ENCODE results near the gene STXBP6.

Gene STXBP6

DNA sequence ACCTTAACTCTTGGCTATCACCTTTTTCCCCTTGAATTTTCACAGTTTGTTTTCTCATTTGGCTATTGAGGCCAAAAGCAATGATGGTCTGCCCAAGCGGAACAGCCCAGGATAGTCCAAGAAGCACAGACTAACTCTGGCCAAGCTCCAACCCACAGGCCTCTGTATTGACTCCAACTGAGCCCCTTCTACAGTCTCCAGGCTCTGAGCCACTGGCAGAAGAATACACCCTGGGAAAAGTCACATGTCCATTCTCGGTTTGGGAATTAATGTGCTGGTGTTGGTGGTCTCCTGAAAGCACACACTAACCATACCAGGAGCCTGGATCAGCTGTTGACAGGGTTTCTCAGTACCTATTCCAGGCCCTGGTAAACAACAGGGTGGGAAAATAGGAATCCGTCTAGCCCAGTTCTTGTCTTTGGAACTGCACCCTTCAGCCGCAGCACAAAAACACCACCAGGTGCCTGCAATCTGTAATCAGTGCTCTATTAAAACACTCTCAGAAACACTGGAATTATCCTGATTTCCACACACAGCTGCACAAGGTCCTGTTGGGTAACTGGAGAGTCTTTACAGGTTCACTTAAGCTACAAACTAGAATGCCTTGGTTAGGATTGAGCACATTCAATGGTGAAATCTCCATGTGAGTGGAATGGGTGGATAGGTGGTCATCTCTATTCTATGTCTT, 63.6 kb downstream of the STXBP6 start:
- H3K27me3 Mint-ChIP-seq (ENCODE audit: low read depth), result no peaks in the 10 kb centered on the region
- H3K4me1 Mint-ChIP-seq, result peaks cover 32% of the 10 kb centered on the region
- no peaks in the 10 kb centered on the region for H3K36me3 Mint-ChIP-seq (ENCODE audit: low read depth)
- TF ChIP-seq, protein P1, sequence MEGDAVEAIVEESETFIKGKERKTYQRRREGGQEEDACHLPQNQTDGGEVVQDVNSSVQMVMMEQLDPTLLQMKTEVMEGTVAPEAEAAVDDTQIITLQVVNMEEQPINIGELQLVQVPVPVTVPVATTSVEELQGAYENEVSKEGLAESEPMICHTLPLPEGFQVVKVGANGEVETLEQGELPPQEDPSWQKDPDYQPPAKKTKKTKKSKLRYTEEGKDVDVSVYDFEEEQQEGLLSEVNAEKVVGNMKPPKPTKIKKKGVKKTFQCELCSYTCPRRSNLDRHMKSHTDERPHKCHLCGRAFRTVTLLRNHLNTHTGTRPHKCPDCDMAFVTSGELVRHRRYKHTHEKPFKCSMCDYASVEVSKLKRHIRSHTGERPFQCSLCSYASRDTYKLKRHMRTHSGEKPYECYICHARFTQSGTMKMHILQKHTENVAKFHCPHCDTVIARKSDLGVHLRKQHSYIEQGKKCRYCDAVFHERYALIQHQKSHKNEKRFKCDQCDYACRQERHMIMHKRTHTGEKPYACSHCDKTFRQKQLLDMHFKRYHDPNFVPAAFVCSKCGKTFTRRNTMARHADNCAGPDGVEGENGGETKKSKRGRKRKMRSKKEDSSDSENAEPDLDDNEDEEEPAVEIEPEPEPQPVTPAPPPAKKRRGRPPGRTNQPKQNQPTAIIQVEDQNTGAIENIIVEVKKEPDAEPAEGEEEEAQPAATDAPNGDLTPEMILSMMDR (IDR thresholded peaks at IDR 0.05; ENCODE audit: unreplicated experiment in 3 of 3), result no peak
- no peak overlapping the region for H3K4me3 Mint-ChIP-seq
- no peaks in the 10 kb centered on the region for H3K9me3 Mint-ChIP-seq
- H3K27ac Mint-ChIP-seq, result peak overlapping the region in 2 of 3 experiments; percentile 87 to 89

DNA sequence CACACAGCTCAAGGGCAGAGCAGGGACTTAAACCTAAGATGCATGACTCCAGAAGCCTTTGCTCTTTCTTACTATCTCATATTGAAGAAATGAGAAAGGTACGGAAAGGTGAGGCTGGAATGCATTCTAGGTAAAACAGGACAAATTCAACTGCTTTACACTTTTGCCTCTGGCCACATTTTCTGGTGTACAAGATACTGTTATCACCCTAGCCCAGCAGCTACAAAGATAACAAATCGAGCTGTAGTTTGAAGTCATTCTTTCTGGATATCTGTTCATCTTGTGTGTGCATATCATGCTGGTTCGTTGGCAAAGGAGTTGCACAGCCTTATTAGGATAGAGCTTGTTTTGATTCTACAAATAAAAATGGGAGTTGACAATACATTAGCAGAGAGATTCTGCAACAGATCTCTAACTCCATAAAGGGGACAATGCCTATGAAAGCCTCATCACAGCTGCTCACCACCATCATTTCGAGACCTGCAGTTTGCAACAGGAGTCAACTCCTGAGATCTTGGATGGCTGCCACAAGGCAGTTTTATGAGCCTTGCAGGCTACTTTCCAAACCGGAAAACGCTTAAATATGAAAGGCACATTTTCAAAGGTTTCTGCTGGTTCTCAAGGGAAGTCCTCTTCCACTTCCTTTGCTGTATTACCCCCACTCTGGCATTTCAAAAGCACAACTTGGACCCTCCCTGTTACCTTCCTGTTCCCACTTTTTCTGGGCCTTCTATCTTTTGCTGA, 64.9 kb downstream of the STXBP6 start:
- Mint-ChIP-seq H3K9me3 (no peaks in the 10 kb centered on the region), H3K27me3 (ENCODE audit: low read depth) (no peaks in the 10 kb centered on the region), H3K4me3 (no peak overlapping the region), H3K27ac (peak overlapping the region; percentile 77 to 89 (median 87)), H3K4me1 (peaks cover 32% of the 10 kb centered on the region), H3K36me3 (ENCODE audit: low read depth) (no peaks in the 10 kb centered on the region)
- TF ChIP-seq, protein P1 (IDR thresholded peaks at IDR 0.05; ENCODE audit: unreplicated experiment in 3 of 3), result no peak

DNA sequence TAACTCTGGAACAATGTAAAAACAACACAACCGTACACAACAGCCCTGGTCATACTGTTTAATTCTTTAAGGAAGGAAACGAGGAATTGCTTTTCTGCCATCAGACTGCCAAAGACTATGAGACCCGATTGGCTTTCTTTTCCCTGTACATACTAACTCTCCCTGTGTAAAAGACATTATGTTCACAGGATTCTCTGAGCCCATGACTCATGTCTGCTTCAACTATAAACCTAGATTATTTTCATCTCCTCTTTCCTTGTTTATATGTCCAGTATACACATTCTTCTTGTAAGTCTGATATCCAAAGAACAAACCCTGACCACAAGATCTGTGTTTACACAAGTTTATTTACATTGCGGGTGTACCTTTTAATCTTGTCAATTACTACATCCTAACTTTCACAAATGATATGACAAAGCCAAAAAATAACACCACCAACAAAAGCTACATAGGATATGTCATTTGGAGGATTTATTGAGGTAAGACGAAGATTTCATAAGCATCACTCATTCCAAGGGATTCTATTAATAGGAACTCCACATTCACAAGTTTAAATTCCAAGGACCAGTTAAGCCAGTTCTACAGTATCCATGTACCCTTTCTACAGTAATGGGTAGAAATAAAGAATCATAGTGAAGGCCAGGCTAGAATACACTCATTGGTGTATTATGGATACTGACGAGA, 67.3 kb downstream of the STXBP6 start:
- Mint-ChIP-seq H3K27me3 (ENCODE audit: low read depth) (no peaks in the 10 kb centered on the region), H3K4me3 (no peak overlapping the region), H3K27ac (peak overlapping the region in 2 of 3 experiments; percentile 1 to 35), H3K9me3 (no peaks in the 10 kb centered on the region), H3K36me3 (ENCODE audit: low read depth) (no peaks in the 10 kb centered on the region), H3K4me1 (peaks cover 32% of the 10 kb centered on the region)
- TF ChIP-seq, protein P1 (IDR thresholded peaks at IDR 0.05; ENCODE audit: unreplicated experiment in 3 of 3), result no peak

DNA sequence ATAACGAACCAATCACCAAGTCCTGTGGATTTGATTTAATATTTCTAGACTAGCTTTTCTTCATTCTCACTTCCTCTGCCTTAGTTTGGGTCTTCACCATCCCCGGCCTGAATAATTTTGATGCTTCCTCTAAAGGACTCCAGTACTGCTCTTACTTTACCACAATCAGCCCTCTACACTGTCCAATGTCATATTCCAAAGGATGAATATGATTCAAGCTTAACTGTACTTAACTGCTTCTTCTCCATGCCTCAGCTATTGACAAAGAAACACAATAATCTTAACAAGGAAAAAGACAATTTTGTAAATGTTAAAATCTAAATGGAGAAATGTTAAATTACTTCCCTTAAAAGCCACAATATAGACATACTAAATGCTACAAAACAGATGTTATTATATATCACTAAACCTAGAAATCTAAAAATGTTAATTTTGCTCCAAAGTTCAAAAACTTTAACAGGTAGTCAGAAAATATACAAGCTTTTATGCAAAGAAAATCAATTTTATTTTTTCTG, 70.2 kb downstream of the STXBP6 start:
- Mint-ChIP-seq H3K36me3 (ENCODE audit: low read depth) (no peaks in the 10 kb centered on the region), H3K4me1 (peaks cover 26% of the 10 kb centered on the region), H3K27ac (peak overlapping the region; percentile 86 to 90 (median 87)), H3K9me3 (no peaks in the 10 kb centered on the region), H3K27me3 (ENCODE audit: low read depth) (no peaks in the 10 kb centered on the region), H3K4me3 (no peak overlapping the region)
- TF ChIP-seq, protein P1 (IDR thresholded peaks at IDR 0.05; ENCODE audit: unreplicated experiment in 3 of 3), result no peak

DNA sequence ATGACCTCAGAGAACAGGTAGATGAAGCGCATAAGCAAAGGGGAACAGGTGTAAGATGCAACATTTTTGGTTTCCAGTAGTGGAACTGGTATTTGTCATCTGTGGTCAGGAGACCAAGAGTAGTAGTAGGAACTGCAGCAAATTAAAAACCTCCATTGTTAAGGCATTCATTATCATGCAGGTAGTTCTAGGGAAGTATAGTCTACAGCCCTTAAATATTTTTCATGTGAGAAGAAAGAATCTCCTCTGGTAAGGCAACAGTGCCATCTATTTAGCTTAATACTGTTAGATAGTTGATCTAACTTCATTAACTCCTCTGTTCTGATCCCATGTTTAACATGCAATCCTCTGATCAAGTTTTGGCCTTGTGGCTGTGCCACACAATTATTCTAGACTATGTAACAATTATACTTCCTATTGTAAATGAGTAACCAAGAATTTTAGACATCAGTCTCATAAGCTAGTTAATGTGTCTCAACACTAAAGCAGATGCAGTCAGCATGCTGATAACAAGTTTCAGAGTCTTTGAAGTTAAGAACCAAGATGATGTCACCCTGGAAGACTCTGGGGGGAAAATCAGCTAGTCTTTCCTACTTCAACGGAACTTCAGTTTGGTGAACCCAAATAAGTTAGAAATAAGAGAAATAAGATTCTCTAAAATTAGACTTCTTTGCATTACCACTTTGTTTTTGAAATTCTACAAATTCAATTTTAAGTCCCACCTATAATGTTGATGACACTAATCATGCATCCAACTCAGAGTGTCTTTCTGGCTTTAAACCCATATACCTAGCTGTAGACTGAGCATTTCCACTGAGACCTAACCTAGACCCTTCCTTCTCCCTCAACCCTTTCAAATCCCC, 70.9 kb downstream of the STXBP6 start:
- TF ChIP-seq, protein P1 (IDR thresholded peaks at IDR 0.05; ENCODE audit: unreplicated experiment in 3 of 3), result no peak
- Mint-ChIP-seq H3K27ac (peak overlapping the region; percentile 86 to 90 (median 87)), H3K4me3 (peak overlapping the region in 1 of 3 experiments; percentile 7), H3K4me1 (peaks cover 19% of the 10 kb centered on the region), H3K9me3 (no peaks in the 10 kb centered on the region), H3K27me3 (ENCODE audit: low read depth) (no peaks in the 10 kb centered on the region), H3K36me3 (ENCODE audit: low read depth) (no peaks in the 10 kb centered on the region)
